ENCODE results near the gene GPRC5A. TPM values are rescaled to one million over a fixed set of nuclear protein-coding genes. Genes with fewer than 3 reads are reported as not detected.

GPRC5A gene
- total RNA-seq, 1 donor from 2014 or later, result 4.0 TPM

- H3K27ac Mint-ChIP-seq, result no peak overlapping the region
- no peaks in the 10 kb centered on the region for H3K4me1 Mint-ChIP-seq (ENCODE audit: low read depth)
- TF ChIP-seq CTCF (IDR thresholded peaks at IDR 0.05; ENCODE audit: unreplicated experiment), result no peak
- no peak overlapping the region for H3K4me3 Mint-ChIP-seq (ENCODE audit: low read depth)
- no peaks in the 10 kb centered on the region for H3K9me3 Mint-ChIP-seq (ENCODE audit: low read depth)
- DNase-seq (ENCODE audit: low spot score, unreplicated experiment), result no peak
- peaks cover 8% of the 10 kb centered on the region for H3K36me3 Mint-ChIP-seq (ENCODE audit: insufficient read depth)
- no peaks in the 10 kb centered on the region for H3K27me3 Mint-ChIP-seq
Observed at GRCh38 chr12:12965836-12966235, 74.5 kb downstream of the GPRC5A start.

Other genes starting within 250 kb of the GPRC5A start
- gene GPR19, start 195.4 kb upstream of the GPRC5A start, total RNA-seq, result 1.2 and 2.0 TPM in 2 replicates
- 36.7 and 40.8 TPM in 2 replicates for gene CDKN1B, start 174.2 kb upstream of the GPRC5A start, total RNA-seq
- 5.3 and 5.4 TPM in 2 replicates for gene APOLD1, start 105.9 kb upstream of the GPRC5A start, total RNA-seq
- gene DDX47, start 78.2 kb upstream of the GPRC5A start, total RNA-seq, result 115 TPM in 2 replicates
- not detected in 2 replicates for gene GPRC5D, start 60.6 kb downstream of the GPRC5A start, total RNA-seq
- gene HEBP1, start 108.7 kb downstream of the GPRC5A start, total RNA-seq, result 109 and 111 TPM in 2 replicates
- gene FAM234B, start 152.8 kb downstream of the GPRC5A start, total RNA-seq, result 18.7 and 19.7 TPM in 2 replicates
- 0.46 and 0.80 TPM in 2 replicates for gene GSG1, start 212.1 kb downstream of the GPRC5A start, total RNA-seq